GM12878 (cell line): ENCODE data around the gene CCDC177. TPM values are rescaled to one million over a fixed set of nuclear protein-coding genes. Genes with fewer than 3 reads are reported as not detected.
A peak's percentile ranks its signal among the peaks of the same experiment; 100 is the strongest.

Experiments
- ATAC-seq: fragments of 200-7000 bp; cut with Tn5 transposase; 3 replicates; pipeline ENCODE4 v1.9.1; 2020; ENCODE audit warnings: mild to moderate bottlenecking, moderate library complexity
- BruUV-seq: library from RNA; stranded (reverse); fragments of 400-500 nt; replicated peaks from 2 replicates; lab custom pipeline; 2021; lab: Mats Ljungman, UMichigan
- CTCF ChIA-PET: fragments of 300-600 bp; sonication (Branson Sonifier 250); formaldehyde crosslinking; extraction: SDS; loops from one replicate; lab custom pipeline; 2021; ENCODE audit warnings: inconsistent platforms; lab: Yijun Ruan, JAX
- POLR2A ChIA-PET: fragments of 350-600 bp; formaldehyde crosslinking; extraction: SDS; loops from one replicate; lab custom pipeline; 2021; ENCODE audit warnings: inconsistent platforms; lab: Charles Lee
- RAD21 ChIA-PET: fragments of 300-600 bp; sonication (Branson Sonifier 250); formaldehyde crosslinking; loops from one replicate; lab custom pipeline; 2023; ENCODE audit warnings: antibody characterized with exemption; ENCODE audit not compliant: unreplicated experiment; lab: Charles Lee
- SMC1A ChIA-PET: fragments of 300-600 bp; sonication (Branson Sonifier 250); formaldehyde crosslinking; loops from one replicate; lab custom pipeline; 2023; ENCODE audit not compliant: unreplicated experiment, uncharacterized antibody; lab: Charles Lee
- DNase-seq: peaks from one replicate; pipeline ENCODE4 v3.0.0-alpha.2; 2011; ENCODE audit warnings: low read depth, low spot score
- FAIRE-seq: peaks from 3 replicates; lab custom pipeline; 2011; peaks lifted over from hg19 to GRCh38; lab: Jason Lieb, UNC
- H2AFZ ChIP-seq: 2 replicates; pipeline ENCODE4 v1.6.0; 2011; ENCODE audit warnings: low read depth, low read length, control low read depth; ENCODE audit not compliant: control insufficient read depth
- H3K27ac ChIP-seq: 2 replicates; pipeline ENCODE4 v1.5.1; 2011; ENCODE audit warnings: control low read depth; ENCODE audit not compliant: control insufficient read depth, insufficient read depth
- H3K27me3 ChIP-seq, 2 experiments: replicated peaks in 1 of 2; 2 replicates each; pipeline versions ENCODE4 v1.6.0 to v1.6.1; 2011; ENCODE audit warnings: low read length in 1 of 2; ENCODE audit not compliant: control insufficient read depth in 2 of 2, insufficient read depth in 2 of 2
- H3K36me3 ChIP-seq, 2 experiments: 2 replicates each; pipeline ENCODE4 v1.5.1; 2011; ENCODE audit warnings: low read length in 1 of 2; ENCODE audit not compliant: control insufficient read depth in 2 of 2, insufficient read depth in 2 of 2
- H3K4me1 ChIP-seq: 2 replicates; pipeline ENCODE4 v1.6.1; 2011; ENCODE audit warnings: mild to moderate bottlenecking, low read length, moderate library complexity, mixed read lengths; ENCODE audit not compliant: control insufficient read depth, insufficient read depth
- H3K4me2 ChIP-seq: 2 replicates; pipeline ENCODE4 v1.6.0; 2011; ENCODE audit warnings: control low read depth; ENCODE audit not compliant: control insufficient read depth, insufficient read depth
- H3K4me3 ChIP-seq: fragments of 200-600 bp; sonication (generic); 2 replicates; pipeline ENCODE4 v1.5.1; 2016
- H3K79me2 ChIP-seq: 2 replicates; pipeline ENCODE4 v1.6.0; 2011; ENCODE audit warnings: low read length; ENCODE audit not compliant: control insufficient read depth, insufficient read depth
- H3K9ac ChIP-seq: 2 replicates; pipeline ENCODE4 v1.8.0; 2011; ENCODE audit warnings: low read length, control low read depth, mixed read lengths; ENCODE audit not compliant: control insufficient read depth, insufficient read depth
- H3K9me3 ChIP-seq: replicated peaks from 3 replicates; pipeline ENCODE4 v1.5.1; 2011; ENCODE audit warnings: mild to moderate bottlenecking, low read length; ENCODE audit not compliant: control insufficient read depth, insufficient read depth
- H4K20me1 ChIP-seq: 2 replicates; pipeline ENCODE4 v1.6.0; 2011; ENCODE audit not compliant: control insufficient read depth, insufficient read depth
- BMI1 ChIP-seq: fragments of 450-650 bp; IDR thresholded peaks from 2 replicates; pipeline ENCODE4 v1.6.1; 2016; ENCODE audit warnings: mild to moderate bottlenecking, moderate library complexity, borderline replicate concordance
- CBX5 ChIP-seq: sonication (generic); IDR thresholded peaks from 2 replicates; pipeline ENCODE4 v1.6.1; 2016; ENCODE audit warnings: low read depth, moderate library complexity, mild to moderate bottlenecking, inconsistent platforms
- CEBPZ ChIP-seq: fragments of 150-350 bp; IDR thresholded peaks from 2 replicates; pipeline ENCODE4 v1.6.1; 2016; ENCODE audit warnings: low read depth, low read length
- ETV6 ChIP-seq, 2 experiments: fragments of 450-650 bp in 1 of 2; IDR thresholded peaks in 1 of 2; conservative IDR thresholded peaks in 1 of 2; 2 replicates each; pipeline ENCODE4 v1.6.1; 2014; ENCODE audit warnings: antibody characterized with exemption in 1 of 2, borderline replicate concordance in 1 of 2, low read depth in 1 of 2, mild to moderate bottlenecking in 1 of 2, moderate library complexity in 1 of 2
- HDAC2 ChIP-seq: fragments of 200-600 bp; sonication (generic); IDR thresholded peaks from 2 replicates; pipeline ENCODE4 v1.6.1; 2017
- HDAC6 ChIP-seq: fragments of 200-600 bp; sonication (generic); IDR thresholded peaks from one replicate; pipeline ENCODE4 v1.8.0; 2017; ENCODE audit warnings: antibody characterized with exemption; ENCODE audit not compliant: unreplicated experiment
- IKZF2 ChIP-seq, 2 experiments: fragments of 450-650 bp; IDR thresholded peaks; 2 replicates each; pipeline ENCODE4 v1.6.1; 2017; ENCODE audit warnings: mild to moderate bottlenecking in 2 of 2, moderate library complexity in 2 of 2
- JUND ChIP-seq: IDR thresholded peaks from 2 replicates; pipeline ENCODE4 v1.6.1; 2012; ENCODE audit warnings: low read depth, mild to moderate bottlenecking, low read length, improper control_type of control experiment, moderate library complexity
- KLF5 ChIP-seq: fragments of 450-650 bp; IDR thresholded peaks from 2 replicates; pipeline ENCODE4 v1.6.1; 2014; ENCODE audit warnings: mild to moderate bottlenecking; ENCODE audit not compliant: partially characterized antibody
- MEF2A ChIP-seq: IDR thresholded peaks from 2 replicates; pipeline ENCODE4 v1.6.1; 2011; ENCODE audit warnings: low read depth, mild to moderate bottlenecking, low read length, moderate library complexity; ENCODE audit not compliant: insufficient read depth
- MEF2B ChIP-seq: fragments of 450-650 bp; IDR thresholded peaks from 2 replicates; pipeline ENCODE4 v1.6.1; 2018; ENCODE audit warnings: mild to moderate bottlenecking, moderate library complexity; ENCODE audit not compliant: partially characterized antibody, poor library complexity, severe bottlenecking
- NKRF ChIP-seq: fragments of 450-650 bp; conservative IDR thresholded peaks from 2 replicates; pipeline ENCODE4 v1.6.1; 2017; ENCODE audit warnings: mild to moderate bottlenecking, moderate library complexity
- RB1 ChIP-seq: fragments of 450-650 bp; formaldehyde crosslinking; IDR thresholded peaks from 2 replicates; pipeline ENCODE4 v1.6.1; 2017; ENCODE audit warnings: mild to moderate bottlenecking, borderline replicate concordance
- SUPT20H ChIP-seq: IDR thresholded peaks from 2 replicates; pipeline ENCODE4 v1.6.1; 2011; ENCODE audit warnings: low read depth, mild to moderate bottlenecking, low read length, moderate library complexity, borderline replicate concordance; ENCODE audit not compliant: control insufficient read depth
- ZBTB4 ChIP-seq: fragments of 450-650 bp; formaldehyde crosslinking; IDR thresholded peaks from 2 replicates; pipeline ENCODE4 v1.4.0; 2022; ENCODE audit warnings: mild to moderate bottlenecking, moderate library complexity
- WGBS: methylation state at CpG from one replicate; pipeline ENCODE4 v1.1.6; 2016; ENCODE audit warnings: low lambda C conversion rate; ENCODE audit not compliant: insufficient replicate concordance, insufficient coverage; ENCODE audit errors: missing lambda C conversion rate; 5-methylcytosine and 5-hydroxymethylcytosine counted together
- in situ Hi-C: fragments of 300-500 bp; cut with MboI; formaldehyde crosslinking; loops from 9 replicates; pipeline ENCODE4 v1.14.3; 2018; ENCODE audit warnings: mixed read lengths
- intact Hi-C: fragments of 100-400 bp; cut with micrococcal nuclease; formaldehyde crosslinking; loops from one replicate; pipeline ENCODE4 v1.14.2; 2022; ENCODE audit not compliant: unreplicated experiment
- polyA plus RNA-seq, 11 experiments: library from polyadenylated mRNA; depleted of rRNA in 4 of 11; unstranded in 6 of 11; stranded (reverse) in 5 of 11; fragments of >200 nt; fragmentation: Nextera tagmentation in 4 of 11; fragmentation: Illumina TruSeq in 1 of 11; extraction: Ambion mirVana in 4 of 11; extraction: Trizol in 1 of 11; gene quantifications; 1 replicate in 1 of 11; 2 replicates in 10 of 11; pipeline versions ENCODE4 v1.2.1 to v1.2.3, GENCODE V29; 2011 to 2016; ENCODE audit warnings: inconsistent platforms in 2 of 11, missing spikeins in 2 of 11, low read depth in 1 of 11
- total RNA-seq, 4 experiments: library from RNA; depleted of rRNA in 3 of 4; stranded (reverse); fragments of >200 nt in 3 of 4; fragmentation: Illumina TruSeq in 1 of 4; extraction: Trizol in 1 of 4; gene quantifications; 2 replicates each; pipeline versions ENCODE4 v1.2.1 to v1.2.3, GENCODE V29; 2013 to 2021

CCDC177 gene
- total and polyA plus RNA-seq, 10 of the 15 experiments (the other 5 are each of a cell fraction or from before 2014, with no cell fraction given) = not detected

GRCh38 chr14:69587389-69587788, 12.7 kb upstream of the CCDC177 start:
- no peak overlapping the region for H3K9ac ChIP-seq
- in situ Hi-C loops = loop anchor here (10.0 kb wide), 1 partner anchor 437 kb away; no protein-coding TSS in a partner anchor
- no peak overlapping the region for H3K4me3 ChIP-seq
- no peaks in the 10 kb centered on the region; the same call in 2 of the 3 replicates for H3K9me3 ChIP-seq
- no TSS peak for BruUV-seq
- ChIA-PET RAD21 (no interaction called here), POLR2A (no interaction called here), CTCF (no interaction called here)
- H4K20me1 ChIP-seq = no peaks in the 10 kb centered on the region
- H3K27ac ChIP-seq = no peak overlapping the region
- H3K4me2 ChIP-seq = 0 out of 2 replicates have a peak overlapping the region, but pooled peaks have one; percentile 3
- H3K36me3 ChIP-seq = no peaks in the 10 kb centered on the region
- DNase-seq = no peak
- ATAC-seq = no peak
- intact Hi-C loops = loop anchor here (5.0 kb wide), 1 partner anchor 440 kb away; no protein-coding TSS in a partner anchor
- no peaks in the 10 kb centered on the region for H3K4me1 ChIP-seq
- no peaks in the 10 kb centered on the region for H3K79me2 ChIP-seq
- WGBS = 46% methylated on average over 8 of the region's 8 CpGs
- TF ChIP-seq ETV6 (conservative IDR thresholded peaks at IDR 0.05 in 1 of 2, IDR thresholded peaks at IDR 0.05 in 1 of 2; ENCODE audit: borderline replicate concordance in 1 of 2, low read depth in 1 of 2) = no peak
- no peak for TF ChIP-seq MEF2A
- TF ChIP-seq JUND = no peak
- TF ChIP-seq SUPT20H = no peak
- TF ChIP-seq ZBTB4 = no peak
- no peak for TF ChIP-seq IKZF2 (IDR thresholded peaks at IDR 0.05)
- TF ChIP-seq CEBPZ = no peak
- TF ChIP-seq KLF5 = no peak
- no peak for TF ChIP-seq HDAC2
- no peak for TF ChIP-seq CBX5
- TF ChIP-seq BMI1 = no peak
- TF ChIP-seq NKRF = no peak
- no peak for TF ChIP-seq HDAC6
- TF ChIP-seq MEF2B = no peak
- TF ChIP-seq RB1 = no peak
- TF ChIP-seq, all 136 proteins: peak for 0
- SMC1A ChIA-PET = interaction anchor here (0.8 kb wide), 1 partner anchor 126 kb away, joined by 3 read pairs; no protein-coding TSS in a partner anchor
- no peak for FAIRE-seq
- Histone ChIP-seq H2AFZ (peak overlapping the region; percentile 33), H3K27me3 (no peaks in the 10 kb centered on the region)
